Ishikawa (cell line): ENCODE results near the gene ABCC3.

Experiments
- CEBPB ChIP-seq: IDR thresholded peaks from 2 replicates; pipeline ENCODE4 v1.6.1; 2012
- CREB1 ChIP-seq: IDR thresholded peaks from 2 replicates; pipeline ENCODE4 v1.6.1; 2012; ENCODE audit warnings: low read depth
- FOXM1 ChIP-seq: IDR thresholded peaks from 2 replicates; pipeline ENCODE4 v1.6.1; 2012; ENCODE audit warnings: low read depth, borderline replicate concordance
- MAX ChIP-seq: IDR thresholded peaks from 2 replicates; pipeline ENCODE4 v1.6.1; 2012
- NFIC ChIP-seq: IDR thresholded peaks from 2 replicates; pipeline ENCODE4 v1.6.1; 2012
- REST ChIP-seq: IDR thresholded peaks from 2 replicates; pipeline ENCODE4 v1.6.1; 2012; ENCODE audit warnings: low read depth, mild to moderate bottlenecking
- TAF1 ChIP-seq: IDR thresholded peaks from 2 replicates; pipeline ENCODE4 v1.6.1; 2012; ENCODE audit warnings: low read depth, mild to moderate bottlenecking
- USF1 ChIP-seq: IDR thresholded peaks from 2 replicates; pipeline ENCODE4 v1.6.1; 2012
- YY1 ChIP-seq: IDR thresholded peaks from 2 replicates; pipeline ENCODE4 v1.6.1; 2012; ENCODE audit warnings: low read depth

DNA sequence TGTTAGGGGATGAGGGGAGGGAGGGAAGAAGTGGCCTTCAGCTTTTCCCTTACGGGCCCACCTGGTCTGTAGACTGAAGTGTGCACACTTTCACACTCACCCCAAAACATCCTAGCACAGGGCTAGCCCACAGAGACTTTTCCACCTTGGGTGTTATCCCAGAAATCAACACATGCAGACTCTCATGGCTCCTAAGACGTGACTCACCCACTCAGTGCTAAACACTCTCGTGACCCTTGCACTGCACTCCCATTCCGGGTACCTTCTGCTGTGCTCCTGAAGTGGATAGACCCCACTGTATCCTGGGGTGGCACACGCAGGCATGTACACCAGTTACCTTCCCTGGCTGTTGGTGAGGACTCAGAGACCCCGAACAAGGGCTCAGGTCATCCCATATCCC, 23.0 kb upstream of the ABCC3 start:
- TF ChIP-seq YY1: no peak
- TF ChIP-seq FOXM1: no peak
- no peak for TF ChIP-seq CREB1
- TF ChIP-seq TAF1: no peak
- no peak for TF ChIP-seq REST
- TF ChIP-seq CEBPB: no peak
- TF ChIP-seq NFIC: no peak
- TF ChIP-seq MAX: no peak
- TF ChIP-seq USF1: no peak
